ENCODE data around the gene PTK7.
"Not testable (repeated sequence)": the region's sequence is repeated elsewhere in the genome, so short reads cannot be mapped to it uniquely, and the experiment has no call there.

PTK7 gene

DNA sequence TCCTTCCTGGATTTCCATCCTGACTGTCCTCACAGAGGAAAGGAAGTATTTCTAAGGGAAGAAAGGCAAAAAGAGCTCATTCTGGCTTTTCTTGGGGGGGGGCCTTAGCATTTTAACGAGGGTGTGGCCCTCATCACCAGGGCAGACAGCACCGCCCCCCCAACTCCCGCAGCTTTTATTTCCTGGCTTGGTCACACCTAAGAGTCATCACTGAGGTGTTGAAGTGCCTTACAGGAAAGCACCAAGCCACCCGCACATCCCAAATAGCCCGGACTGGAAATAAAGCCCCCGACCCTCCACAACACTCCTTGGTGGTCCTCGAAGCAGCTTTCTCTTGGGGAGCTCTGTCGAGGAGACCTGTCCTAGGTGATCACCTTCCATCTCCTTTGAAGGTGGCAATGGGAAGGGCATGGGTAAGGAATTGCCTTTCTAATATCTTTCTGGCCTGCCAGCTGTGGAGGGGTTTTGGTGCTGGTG is 1.3 kb downstream of the PTK7 start:
- H3K4me3 ChIP-seq (ENCODE audit: low read depth, low read length): no peak overlapping the region
- TF ChIP-seq, protein P1, sequence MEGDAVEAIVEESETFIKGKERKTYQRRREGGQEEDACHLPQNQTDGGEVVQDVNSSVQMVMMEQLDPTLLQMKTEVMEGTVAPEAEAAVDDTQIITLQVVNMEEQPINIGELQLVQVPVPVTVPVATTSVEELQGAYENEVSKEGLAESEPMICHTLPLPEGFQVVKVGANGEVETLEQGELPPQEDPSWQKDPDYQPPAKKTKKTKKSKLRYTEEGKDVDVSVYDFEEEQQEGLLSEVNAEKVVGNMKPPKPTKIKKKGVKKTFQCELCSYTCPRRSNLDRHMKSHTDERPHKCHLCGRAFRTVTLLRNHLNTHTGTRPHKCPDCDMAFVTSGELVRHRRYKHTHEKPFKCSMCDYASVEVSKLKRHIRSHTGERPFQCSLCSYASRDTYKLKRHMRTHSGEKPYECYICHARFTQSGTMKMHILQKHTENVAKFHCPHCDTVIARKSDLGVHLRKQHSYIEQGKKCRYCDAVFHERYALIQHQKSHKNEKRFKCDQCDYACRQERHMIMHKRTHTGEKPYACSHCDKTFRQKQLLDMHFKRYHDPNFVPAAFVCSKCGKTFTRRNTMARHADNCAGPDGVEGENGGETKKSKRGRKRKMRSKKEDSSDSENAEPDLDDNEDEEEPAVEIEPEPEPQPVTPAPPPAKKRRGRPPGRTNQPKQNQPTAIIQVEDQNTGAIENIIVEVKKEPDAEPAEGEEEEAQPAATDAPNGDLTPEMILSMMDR (IDR thresholded peaks at IDR 0.05; ENCODE audit: low read depth, low read length, missing control alignments): no peak
- DNase-seq (ENCODE audit: low read depth): no peak

DNA sequence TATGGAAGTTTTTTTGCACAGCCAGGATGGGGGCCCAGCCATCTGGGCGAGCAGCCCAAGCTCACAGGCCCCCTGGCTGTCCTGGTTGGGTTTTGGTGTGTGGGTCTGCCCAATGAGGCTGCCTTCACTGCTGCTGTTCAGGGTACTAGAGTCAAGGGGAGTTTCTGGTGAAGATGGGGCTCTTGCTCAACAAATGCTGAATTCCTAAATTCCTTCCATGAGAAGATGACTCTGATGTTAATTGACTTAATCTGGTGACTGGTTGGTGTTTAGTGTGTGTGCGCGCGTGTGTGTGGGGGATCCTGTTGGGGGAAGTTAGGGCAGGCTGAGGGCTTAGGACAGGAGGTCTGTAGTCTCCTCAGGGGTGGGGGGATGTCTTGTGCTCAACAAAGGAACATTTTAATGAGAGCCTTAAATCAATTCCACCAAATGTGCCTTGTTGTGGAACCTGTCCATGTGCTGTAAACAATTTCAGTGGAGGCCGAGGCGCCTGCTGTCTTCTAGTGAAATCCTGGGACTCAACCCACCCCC is 1.9 kb downstream of the PTK7 start:
- no peak overlapping the region for H3K4me3 ChIP-seq (ENCODE audit: low read depth, low read length)
- no peak for DNase-seq (ENCODE audit: low read depth)

DNA sequence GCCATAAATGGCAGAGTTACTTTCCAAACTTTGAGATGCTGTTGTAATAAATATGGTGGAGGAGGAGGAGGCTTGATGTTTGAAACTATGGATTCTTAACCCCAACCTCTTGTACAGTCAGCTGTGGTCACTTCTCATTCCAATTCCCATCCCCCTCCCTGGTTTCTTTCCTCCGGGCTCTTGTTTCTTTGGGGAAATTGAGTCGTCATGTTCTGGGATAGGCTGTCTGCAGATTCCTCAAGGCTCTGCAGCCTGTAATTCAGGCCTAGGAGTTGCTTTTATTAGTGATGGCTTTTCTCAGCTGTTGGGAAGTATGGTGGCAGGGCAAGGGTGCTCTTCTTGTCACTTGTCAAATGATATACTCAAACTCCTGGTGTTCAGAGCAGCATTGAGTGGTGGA is 2.6 kb downstream of the PTK7 start:
- TF ChIP-seq, protein P1 (IDR thresholded peaks at IDR 0.05; ENCODE audit: low read depth, low read length, missing control alignments): no peak
- DNase-seq (ENCODE audit: low read depth): no peak
- no peak overlapping the region for H3K4me3 ChIP-seq (ENCODE audit: low read depth, low read length)

More for the DNA sequence above, 1.9 kb downstream of the PTK7 start:
- TF ChIP-seq, protein P1 (IDR thresholded peaks at IDR 0.05; ENCODE audit: low read depth, low read length, missing control alignments): no peak

DNA sequence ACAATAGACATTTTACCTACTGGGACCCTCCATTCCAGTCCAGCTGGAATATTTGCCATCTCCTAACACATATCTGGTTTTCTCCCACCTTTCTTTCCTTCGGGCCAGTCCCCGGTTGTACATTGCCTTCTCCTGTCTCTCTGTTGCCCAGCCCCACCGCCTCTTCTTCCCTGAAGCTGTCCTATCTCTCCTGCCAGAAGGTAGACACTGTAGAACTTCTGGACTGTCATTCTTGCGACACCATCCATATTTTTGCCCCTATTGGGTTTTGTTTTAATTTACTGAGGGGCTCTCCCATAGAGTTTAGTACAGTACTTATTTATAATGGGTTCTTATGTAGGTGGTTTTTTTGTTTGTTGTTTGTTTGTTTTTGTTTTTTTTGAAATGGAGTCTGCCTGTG is 4.9 kb downstream of the PTK7 start:
- no peak for DNase-seq (ENCODE audit: low read depth)
- H3K4me3 ChIP-seq (ENCODE audit: low read depth, low read length): no peak overlapping the region
- TF ChIP-seq, protein P1 (IDR thresholded peaks at IDR 0.05; ENCODE audit: low read depth, low read length, missing control alignments): no peak

DNA sequence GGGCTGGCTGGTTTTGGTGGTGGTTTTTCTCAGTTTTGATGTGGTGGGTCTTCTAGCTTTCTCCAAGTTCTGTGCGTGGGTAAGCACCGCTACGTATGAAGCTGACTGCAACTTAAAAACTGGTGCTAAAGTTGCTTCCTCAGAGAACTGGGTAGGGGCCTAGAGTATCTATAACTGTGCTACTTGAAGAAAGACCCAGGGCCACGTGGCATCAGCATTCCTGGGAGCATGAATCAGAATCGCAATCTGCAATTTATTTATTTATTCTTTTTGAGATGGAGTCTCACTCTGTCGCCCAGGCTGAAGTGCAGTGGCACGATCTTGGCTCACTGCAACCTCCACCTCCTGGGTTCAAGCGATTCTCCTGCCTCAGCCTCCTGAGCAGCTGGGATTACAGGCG is 5.8 kb downstream of the PTK7 start:
- not testable (repeated sequence) for H3K4me3 ChIP-seq (ENCODE audit: low read depth, low read length); DNase-seq (ENCODE audit: low read depth)

DNA sequence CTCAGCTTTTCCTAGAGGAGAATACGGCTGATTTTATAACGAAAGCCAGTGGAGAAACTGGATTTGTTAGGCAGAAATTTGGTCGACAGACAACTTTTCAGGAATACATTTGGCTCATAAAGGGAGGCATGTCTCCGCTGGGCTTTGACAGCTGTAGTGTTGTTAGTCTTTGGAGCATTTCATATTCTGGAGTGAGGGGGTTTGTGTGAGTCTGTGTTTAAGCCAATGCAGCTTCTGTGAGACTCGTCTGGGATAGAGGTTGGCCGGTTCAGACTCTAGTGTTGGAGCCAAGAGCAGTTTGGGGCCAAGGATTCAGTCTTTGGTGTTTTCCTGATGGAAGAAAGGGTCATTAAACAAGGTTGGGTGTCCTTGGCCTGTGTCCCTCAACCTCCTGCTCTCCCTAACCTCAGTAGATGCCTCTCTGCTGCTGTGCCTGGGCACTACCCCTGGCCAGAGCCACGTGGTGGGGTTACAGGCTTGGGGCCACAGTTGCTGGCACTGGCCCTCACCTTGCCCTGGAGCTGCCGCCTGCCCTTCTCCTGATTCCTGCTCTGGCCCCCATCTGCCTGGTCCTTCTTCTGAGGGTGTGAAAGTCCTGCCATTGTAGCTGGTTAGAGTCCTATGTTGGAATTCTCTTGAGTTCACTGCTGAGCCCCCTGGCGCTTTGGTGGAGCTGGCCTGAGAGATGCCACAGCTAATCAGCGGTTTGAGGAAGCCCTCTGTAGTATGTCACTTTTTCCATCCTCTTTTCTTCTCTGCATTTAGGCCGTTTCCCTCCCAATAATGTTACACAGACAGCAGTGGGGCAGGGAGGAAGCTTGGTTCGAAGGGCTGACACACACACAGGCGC is 6.9 kb downstream of the PTK7 start:
- TF ChIP-seq, protein P1 (IDR thresholded peaks at IDR 0.05; ENCODE audit: low read depth, low read length, missing control alignments): no peak
- H3K4me3 ChIP-seq (ENCODE audit: low read depth, low read length): no peak overlapping the region
- no peak for DNase-seq (ENCODE audit: low read depth)

DNA sequence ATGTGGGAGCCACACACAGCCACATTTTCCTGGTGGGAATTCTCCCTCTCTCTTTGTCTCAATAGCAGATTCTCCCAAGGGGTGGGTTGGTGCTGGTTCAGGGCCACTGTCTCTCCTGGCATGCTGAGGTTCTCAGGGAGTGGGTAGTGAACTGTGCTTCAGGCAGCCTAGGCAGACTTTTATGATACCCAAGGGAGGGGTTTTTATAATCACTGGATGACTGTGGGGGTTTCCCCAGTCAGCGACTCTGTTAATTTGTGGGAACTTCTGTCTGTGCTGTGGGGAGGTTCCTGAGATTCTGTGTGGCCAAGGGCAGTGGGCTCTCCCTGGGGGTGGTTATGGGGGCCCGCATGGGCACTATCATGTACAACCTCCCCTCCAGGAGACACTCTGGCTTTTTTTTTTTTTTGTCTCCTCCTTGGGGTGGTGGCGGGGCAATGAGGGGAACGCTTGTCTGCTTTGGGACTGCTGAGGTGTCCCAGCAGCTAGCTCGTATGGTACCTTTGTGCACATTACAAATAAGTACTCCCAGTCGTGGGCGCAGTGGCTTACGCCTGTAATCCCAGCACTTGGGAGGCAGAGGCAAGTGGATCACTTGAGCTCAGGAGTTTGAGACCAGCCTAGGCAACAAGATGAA is 10.0 kb downstream of the PTK7 start:
- TF ChIP-seq, protein P1 (IDR thresholded peaks at IDR 0.05; ENCODE audit: low read depth, low read length, missing control alignments): no peak
- H3K4me3 ChIP-seq (ENCODE audit: low read depth, low read length): no peak overlapping the region
- DNase-seq (ENCODE audit: low read depth): no peak

Measured in GM12864 (cell line).